GM12864 (cell line): Measurements from ENCODE around the gene LILRA1.
"Not testable (repeated sequence)": the region's sequence is repeated elsewhere in the genome, so short reads cannot be mapped to it uniquely, and the experiment has no call there.

Source experiments
- DNase-seq: peaks from one replicate; pipeline ENCODE4 v3.0.0-alpha.2; 2011; ENCODE audit warnings: low read depth
- H3K4me3 ChIP-seq: 2 replicates; pipeline ENCODE4 v1.5.1; 2011; ENCODE audit warnings: mild to moderate bottlenecking, low read depth, low read length, control low read depth
- TF ChIP-seq, protein P1 (sequence below): IDR thresholded peaks from 2 replicates; pipeline ENCODE4 v1.5.1; 2011; ENCODE audit warnings: low read depth, mild to moderate bottlenecking, moderate library complexity, low read length, control low read depth, inconsistent platforms; ENCODE audit errors: missing control alignments

LILRA1 gene

DNA sequence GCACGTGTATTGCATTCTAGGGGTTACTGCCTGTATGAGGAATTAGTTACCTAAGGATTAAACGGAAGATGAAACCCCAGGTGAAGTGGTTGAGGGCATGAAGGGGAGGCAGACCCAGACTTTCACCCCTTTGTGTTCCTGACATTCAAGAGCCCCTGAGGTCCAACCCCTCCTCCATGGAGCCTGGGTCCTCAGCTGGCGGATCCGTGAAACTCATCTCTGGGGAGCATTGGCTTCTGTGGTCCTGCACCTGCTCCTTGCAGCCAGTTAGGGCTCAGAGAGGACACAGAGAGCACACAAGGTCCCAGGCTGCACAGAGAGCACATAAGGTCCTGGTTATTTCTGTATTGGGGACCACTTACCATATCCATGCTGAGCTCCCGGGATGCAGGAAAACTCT lies 7.0 kb upstream of the LILRA1 start:
- no peak for DNase-seq
- H3K4me3 ChIP-seq, result no peak overlapping the region
- TF ChIP-seq, protein P1, sequence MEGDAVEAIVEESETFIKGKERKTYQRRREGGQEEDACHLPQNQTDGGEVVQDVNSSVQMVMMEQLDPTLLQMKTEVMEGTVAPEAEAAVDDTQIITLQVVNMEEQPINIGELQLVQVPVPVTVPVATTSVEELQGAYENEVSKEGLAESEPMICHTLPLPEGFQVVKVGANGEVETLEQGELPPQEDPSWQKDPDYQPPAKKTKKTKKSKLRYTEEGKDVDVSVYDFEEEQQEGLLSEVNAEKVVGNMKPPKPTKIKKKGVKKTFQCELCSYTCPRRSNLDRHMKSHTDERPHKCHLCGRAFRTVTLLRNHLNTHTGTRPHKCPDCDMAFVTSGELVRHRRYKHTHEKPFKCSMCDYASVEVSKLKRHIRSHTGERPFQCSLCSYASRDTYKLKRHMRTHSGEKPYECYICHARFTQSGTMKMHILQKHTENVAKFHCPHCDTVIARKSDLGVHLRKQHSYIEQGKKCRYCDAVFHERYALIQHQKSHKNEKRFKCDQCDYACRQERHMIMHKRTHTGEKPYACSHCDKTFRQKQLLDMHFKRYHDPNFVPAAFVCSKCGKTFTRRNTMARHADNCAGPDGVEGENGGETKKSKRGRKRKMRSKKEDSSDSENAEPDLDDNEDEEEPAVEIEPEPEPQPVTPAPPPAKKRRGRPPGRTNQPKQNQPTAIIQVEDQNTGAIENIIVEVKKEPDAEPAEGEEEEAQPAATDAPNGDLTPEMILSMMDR, result no peak

DNA sequence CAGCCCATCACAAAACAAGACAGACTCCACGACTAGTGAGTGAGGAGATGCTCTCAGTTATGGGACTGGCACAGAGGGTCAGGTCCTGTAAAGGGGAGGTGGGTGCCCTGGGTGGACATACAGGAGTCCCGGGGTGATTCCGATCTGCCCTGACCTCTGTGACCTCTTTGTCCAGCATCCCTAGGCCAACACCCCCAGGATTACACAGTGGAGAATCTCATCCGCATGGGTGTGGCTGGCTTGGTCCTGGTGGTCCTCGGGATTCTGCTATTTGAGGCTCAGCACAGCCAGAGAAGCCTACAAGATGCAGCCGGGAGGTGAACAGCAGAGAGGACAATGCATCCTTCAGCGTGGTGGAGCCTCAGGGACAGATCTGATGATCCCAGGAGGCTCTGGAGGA lies 6.4 kb upstream of the LILRA1 start:
- TF ChIP-seq, protein P1, result no peak
- H3K4me3 ChIP-seq, result no peak overlapping the region
- no peak for DNase-seq

DNA sequence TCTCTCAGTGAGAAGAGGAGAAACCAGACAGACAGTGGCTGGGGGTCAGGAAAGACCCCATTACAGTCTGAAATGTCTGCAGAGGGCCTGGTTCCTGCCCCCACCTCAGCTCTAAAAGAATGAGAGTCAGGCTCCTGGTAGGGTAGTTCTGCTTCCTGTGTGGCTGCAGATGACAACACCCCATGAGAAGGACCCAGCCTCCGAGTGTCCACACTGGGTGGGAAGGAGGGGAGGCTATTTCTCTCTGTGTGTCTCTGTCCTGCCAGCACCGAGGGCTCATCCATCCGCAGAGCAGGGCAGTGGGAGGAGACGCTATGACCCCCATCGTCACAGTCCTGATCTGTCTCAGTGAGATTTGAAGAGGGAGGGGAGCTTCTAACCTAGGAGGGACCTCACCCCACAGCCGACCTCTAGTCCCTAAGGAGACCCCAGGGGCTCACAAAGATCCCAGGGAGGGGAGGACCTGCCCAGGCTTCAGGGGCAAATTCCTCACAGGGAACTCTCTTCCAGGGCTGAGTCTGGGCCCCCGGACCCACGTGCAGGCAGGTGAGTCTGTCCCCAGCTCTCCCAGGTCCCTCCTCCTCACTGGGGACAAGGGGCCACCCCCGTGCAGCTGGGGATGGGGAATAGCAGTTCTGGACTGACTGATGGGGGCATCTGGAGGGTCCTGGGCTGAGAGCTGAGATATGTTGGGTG lies 647 bp downstream of the LILRA1 start:
- DNase-seq, H3K4me3 ChIP-seq: not testable (repeated sequence)

DNA sequence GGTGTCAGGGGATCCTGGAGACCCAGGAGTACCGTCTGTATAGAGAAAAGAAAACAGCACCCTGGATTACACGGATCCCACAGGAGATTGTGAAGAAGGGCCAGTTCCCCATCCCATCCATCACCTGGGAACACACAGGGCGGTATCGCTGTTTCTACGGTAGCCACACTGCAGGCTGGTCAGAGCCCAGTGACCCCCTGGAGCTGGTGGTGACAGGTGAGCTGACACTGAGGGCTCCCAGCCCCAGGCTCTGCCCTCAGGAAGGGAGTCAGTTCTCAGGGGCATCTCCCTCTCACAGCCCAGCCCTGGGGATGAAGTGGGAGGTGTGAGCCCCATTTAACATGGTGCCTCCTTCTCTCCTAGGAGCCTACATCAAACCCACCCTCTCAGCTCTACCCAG lies 1.3 kb downstream of the LILRA1 start:
- TF ChIP-seq, protein P1, result no peak
- no peak overlapping the region for H3K4me3 ChIP-seq
- no peak for DNase-seq

DNA sequence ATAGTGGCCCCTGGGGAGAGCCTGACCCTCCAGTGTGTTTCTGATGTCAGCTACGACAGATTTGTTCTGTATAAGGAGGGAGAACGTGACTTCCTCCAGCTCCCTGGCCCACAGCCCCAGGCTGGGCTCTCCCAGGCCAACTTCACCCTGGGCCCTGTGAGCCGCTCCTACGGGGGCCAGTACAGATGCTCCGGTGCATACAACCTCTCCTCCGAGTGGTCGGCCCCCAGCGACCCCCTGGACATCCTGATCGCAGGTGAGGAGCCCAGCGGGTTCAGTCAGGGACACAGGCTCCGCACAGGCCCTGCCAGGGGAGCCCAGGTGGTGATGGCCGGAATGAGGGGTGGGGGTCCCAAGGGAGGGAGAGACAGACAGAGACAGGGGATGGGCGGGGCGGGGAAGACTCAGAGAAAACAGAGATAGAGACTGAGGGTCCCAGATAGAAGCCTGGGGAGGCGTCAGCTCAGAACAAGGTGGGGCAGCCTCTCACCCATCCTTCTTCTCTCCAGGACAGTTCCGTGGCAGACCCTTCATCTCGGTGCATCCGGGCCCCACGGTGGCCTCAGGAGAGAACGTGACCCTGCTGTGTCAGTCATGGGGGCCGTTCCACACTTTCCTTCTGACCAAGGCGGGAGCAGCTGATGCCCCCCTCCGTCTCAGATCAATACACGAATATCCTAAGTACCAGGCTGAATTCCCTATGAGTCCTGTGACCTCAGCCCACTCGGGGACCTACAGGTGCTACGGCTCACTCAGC lies 2.4 kb downstream of the LILRA1 start:
- H3K4me3 ChIP-seq, DNase-seq: not testable (repeated sequence)

DNA sequence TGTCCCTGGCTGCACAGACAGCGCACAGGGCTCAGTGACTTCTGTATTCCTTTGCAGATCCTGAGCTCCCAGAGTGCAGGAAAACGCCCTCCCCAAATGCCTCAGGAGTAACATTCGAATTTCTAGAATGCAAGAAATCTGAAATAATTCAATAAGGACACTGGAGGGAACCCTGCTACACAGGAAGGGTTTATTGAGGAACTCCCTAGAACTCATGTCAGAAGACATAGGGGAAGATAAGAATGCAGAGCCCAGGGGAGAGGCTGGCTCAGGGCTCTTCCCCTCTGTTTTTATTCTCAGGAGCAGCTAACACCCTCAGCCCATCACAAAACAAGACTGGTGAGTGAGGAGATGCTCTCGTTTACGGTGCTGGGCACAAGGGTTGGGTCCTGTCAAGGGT lies 6.8 kb downstream of the LILRA1 start:
- no peak for DNase-seq
- no peak overlapping the region for H3K4me3 ChIP-seq
- TF ChIP-seq, protein P1, result no peak

DNA sequence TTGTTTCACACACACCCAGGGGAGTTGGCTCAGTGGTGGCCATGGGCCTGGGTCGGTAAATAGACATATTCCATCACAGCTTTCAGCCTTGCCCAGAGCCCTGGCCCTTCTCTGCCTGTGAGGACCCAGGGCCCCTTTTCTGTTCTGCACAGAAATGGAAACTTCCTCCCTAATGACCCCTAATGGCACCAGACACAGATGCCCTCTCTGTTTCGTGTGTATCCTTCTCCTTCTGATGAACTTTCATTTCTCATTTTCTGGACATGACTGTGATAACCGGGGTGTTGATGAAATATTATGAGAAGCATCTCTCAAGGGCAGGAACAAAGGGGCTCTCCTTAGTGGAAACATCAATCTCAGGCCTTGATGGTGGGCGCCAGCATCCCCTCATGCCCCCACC lies 12.8 kb downstream of the LILRA1 start:
- DNase-seq, result no peak
- TF ChIP-seq, protein P1, result no peak
- H3K4me3 ChIP-seq, result no peak overlapping the region
